ENCODE results near the gene BACE1-AS.

DNA sequence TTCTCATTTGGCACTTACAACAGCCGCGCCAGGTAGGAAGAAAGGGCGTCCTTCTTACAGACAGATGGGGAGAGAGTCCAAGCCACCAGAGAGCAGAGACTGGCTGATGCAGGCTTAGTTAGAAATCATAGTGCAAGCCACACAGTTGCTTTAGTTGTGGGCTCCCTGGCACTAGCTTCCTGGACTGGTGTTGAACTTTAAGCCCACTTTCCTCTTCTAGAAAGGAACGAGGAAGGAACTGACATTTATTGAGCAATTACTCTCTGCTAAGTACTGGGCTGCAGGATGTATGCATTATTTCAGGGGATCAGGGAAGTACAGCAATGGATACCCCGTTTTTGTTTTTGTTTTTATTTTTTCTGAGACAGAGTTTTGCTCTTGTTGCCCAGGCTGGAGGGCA is 21.9 kb downstream of the BACE1-AS start:
- TF ChIP-seq, protein P1, sequence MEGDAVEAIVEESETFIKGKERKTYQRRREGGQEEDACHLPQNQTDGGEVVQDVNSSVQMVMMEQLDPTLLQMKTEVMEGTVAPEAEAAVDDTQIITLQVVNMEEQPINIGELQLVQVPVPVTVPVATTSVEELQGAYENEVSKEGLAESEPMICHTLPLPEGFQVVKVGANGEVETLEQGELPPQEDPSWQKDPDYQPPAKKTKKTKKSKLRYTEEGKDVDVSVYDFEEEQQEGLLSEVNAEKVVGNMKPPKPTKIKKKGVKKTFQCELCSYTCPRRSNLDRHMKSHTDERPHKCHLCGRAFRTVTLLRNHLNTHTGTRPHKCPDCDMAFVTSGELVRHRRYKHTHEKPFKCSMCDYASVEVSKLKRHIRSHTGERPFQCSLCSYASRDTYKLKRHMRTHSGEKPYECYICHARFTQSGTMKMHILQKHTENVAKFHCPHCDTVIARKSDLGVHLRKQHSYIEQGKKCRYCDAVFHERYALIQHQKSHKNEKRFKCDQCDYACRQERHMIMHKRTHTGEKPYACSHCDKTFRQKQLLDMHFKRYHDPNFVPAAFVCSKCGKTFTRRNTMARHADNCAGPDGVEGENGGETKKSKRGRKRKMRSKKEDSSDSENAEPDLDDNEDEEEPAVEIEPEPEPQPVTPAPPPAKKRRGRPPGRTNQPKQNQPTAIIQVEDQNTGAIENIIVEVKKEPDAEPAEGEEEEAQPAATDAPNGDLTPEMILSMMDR (conservative IDR thresholded peaks at IDR 0.05; ENCODE audit: low read depth in 2 of 2) = no peak
- no peak for TF ChIP-seq POLR2AphosphoS5 (IDR thresholded peaks at IDR 0.05; ENCODE audit: low read depth)
- TF ChIP-seq, protein P2, sequence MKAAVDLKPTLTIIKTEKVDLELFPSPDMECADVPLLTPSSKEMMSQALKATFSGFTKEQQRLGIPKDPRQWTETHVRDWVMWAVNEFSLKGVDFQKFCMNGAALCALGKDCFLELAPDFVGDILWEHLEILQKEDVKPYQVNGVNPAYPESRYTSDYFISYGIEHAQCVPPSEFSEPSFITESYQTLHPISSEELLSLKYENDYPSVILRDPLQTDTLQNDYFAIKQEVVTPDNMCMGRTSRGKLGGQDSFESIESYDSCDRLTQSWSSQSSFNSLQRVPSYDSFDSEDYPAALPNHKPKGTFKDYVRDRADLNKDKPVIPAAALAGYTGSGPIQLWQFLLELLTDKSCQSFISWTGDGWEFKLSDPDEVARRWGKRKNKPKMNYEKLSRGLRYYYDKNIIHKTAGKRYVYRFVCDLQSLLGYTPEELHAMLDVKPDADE (IDR thresholded peaks at IDR 0.05) = no peak
- TF ChIP-seq, protein P3, sequence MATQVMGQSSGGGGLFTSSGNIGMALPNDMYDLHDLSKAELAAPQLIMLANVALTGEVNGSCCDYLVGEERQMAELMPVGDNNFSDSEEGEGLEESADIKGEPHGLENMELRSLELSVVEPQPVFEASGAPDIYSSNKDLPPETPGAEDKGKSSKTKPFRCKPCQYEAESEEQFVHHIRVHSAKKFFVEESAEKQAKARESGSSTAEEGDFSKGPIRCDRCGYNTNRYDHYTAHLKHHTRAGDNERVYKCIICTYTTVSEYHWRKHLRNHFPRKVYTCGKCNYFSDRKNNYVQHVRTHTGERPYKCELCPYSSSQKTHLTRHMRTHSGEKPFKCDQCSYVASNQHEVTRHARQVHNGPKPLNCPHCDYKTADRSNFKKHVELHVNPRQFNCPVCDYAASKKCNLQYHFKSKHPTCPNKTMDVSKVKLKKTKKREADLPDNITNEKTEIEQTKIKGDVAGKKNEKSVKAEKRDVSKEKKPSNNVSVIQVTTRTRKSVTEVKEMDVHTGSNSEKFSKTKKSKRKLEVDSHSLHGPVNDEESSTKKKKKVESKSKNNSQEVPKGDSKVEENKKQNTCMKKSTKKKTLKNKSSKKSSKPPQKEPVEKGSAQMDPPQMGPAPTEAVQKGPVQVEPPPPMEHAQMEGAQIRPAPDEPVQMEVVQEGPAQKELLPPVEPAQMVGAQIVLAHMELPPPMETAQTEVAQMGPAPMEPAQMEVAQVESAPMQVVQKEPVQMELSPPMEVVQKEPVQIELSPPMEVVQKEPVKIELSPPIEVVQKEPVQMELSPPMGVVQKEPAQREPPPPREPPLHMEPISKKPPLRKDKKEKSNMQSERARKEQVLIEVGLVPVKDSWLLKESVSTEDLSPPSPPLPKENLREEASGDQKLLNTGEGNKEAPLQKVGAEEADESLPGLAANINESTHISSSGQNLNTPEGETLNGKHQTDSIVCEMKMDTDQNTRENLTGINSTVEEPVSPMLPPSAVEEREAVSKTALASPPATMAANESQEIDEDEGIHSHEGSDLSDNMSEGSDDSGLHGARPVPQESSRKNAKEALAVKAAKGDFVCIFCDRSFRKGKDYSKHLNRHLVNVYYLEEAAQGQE (IDR thresholded peaks at IDR 0.05; ENCODE audit: unreplicated experiment) = no peak
- TF ChIP-seq CREB1 (CRISPR knock-in tag; IDR thresholded peaks at IDR 0.05; ENCODE audit: low read depth) = no peak
- TF ChIP-seq EZH2 (IDR thresholded peaks at IDR 0.05; ENCODE audit: low read depth, unreplicated experiment) = no peak
- TF ChIP-seq EZH2phosphoT487 (IDR thresholded peaks at IDR 0.05; ENCODE audit: unreplicated experiment) = no peak
- TF ChIP-seq JUNB (IDR thresholded peaks at IDR 0.05; ENCODE audit: unreplicated experiment) = no peak
- no peak for TF ChIP-seq NANOG (IDR thresholded peaks at IDR 0.05; ENCODE audit: borderline replicate concordance)
- no peak for TF ChIP-seq ZNF114 (CRISPR knock-in tag; IDR thresholded peaks at IDR 0.05)
- TF ChIP-seq STAT1 (IDR thresholded peaks at IDR 0.05; ENCODE audit: unreplicated experiment) = no peak
- TF ChIP-seq, protein P4, sequence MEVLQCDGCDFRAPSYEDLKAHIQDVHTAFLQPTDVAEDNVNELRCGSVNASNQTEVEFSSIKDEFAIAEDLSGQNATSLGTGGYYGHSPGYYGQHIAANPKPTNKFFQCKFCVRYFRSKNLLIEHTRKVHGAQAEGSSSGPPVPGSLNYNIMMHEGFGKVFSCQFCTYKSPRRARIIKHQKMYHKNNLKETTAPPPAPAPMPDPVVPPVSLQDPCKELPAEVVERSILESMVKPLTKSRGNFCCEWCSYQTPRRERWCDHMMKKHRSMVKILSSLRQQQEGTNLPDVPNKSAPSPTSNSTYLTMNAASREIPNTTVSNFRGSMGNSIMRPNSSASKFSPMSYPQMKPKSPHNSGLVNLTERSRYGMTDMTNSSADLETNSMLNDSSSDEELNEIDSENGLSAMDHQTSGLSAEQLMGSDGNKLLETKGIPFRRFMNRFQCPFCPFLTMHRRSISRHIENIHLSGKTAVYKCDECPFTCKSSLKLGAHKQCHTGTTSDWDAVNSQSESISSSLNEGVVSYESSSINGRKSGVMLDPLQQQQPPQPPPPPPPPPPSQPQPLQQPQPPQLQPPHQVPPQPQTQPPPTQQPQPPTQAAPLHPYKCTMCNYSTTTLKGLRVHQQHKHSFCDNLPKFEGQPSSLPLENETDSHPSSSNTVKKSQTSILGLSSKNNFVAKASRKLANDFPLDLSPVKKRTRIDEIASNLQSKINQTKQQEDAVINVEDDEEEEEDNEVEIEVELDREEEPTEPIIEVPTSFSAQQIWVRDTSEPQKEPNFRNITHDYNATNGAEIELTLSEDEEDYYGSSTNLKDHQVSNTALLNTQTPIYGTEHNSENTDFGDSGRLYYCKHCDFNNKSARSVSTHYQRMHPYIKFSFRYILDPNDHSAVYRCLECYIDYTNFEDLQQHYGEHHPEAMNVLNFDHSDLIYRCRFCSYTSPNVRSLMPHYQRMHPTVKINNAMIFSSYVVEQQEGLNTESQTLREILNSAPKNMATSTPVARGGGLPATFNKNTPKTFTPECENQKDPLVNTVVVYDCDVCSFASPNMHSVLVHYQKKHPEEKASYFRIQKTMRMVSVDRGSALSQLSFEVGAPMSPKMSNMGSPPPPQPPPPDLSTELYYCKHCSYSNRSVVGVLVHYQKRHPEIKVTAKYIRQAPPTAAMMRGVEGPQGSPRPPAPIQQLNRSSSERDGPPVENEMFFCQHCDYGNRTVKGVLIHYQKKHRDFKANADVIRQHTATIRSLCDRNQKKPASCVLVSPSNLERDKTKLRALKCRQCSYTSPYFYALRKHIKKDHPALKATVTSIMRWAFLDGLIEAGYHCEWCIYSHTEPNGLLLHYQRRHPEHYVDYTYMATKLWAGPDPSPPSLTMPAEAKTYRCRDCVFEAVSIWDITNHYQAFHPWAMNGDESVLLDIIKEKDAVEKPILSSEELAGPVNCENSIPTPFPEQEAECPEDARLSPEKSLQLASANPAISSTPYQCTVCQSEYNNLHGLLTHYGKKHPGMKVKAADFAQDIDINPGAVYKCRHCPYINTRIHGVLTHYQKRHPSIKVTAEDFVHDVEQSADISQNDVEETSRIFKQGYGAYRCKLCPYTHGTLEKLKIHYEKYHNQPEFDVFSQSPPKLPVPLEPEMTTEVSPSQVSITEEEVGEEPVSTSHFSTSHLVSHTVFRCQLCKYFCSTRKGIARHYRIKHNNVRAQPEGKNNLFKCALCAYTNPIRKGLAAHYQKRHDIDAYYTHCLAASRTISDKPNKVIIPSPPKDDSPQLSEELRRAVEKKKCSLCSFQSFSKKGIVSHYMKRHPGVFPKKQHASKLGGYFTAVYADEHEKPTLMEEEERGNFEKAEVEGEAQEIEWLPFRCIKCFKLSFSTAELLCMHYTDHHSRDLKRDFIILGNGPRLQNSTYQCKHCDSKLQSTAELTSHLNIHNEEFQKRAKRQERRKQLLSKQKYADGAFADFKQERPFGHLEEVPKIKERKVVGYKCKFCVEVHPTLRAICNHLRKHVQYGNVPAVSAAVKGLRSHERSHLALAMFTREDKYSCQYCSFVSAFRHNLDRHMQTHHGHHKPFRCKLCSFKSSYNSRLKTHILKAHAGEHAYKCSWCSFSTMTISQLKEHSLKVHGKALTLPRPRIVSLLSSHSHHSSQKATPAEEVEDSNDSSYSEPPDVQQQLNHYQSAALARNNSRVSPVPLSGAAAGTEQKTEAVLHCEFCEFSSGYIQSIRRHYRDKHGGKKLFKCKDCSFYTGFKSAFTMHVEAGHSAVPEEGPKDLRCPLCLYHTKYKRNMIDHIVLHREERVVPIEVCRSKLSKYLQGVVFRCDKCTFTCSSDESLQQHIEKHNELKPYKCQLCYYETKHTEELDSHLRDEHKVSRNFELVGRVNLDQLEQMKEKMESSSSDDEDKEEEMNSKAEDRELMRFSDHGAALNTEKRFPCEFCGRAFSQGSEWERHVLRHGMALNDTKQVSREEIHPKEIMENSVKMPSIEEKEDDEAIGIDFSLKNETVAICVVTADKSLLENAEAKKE (CRISPR knock-in tag; IDR thresholded peaks at IDR 0.05) = no peak
